Measurements from ENCODE around the gene ZNF76. TPM values are rescaled to one million over a fixed set of nuclear protein-coding genes. Genes with fewer than 3 reads are reported as not detected.

Gene ZNF76
- total RNA-seq = 11.8 and 15.4 TPM in 2 replicates

DNA sequence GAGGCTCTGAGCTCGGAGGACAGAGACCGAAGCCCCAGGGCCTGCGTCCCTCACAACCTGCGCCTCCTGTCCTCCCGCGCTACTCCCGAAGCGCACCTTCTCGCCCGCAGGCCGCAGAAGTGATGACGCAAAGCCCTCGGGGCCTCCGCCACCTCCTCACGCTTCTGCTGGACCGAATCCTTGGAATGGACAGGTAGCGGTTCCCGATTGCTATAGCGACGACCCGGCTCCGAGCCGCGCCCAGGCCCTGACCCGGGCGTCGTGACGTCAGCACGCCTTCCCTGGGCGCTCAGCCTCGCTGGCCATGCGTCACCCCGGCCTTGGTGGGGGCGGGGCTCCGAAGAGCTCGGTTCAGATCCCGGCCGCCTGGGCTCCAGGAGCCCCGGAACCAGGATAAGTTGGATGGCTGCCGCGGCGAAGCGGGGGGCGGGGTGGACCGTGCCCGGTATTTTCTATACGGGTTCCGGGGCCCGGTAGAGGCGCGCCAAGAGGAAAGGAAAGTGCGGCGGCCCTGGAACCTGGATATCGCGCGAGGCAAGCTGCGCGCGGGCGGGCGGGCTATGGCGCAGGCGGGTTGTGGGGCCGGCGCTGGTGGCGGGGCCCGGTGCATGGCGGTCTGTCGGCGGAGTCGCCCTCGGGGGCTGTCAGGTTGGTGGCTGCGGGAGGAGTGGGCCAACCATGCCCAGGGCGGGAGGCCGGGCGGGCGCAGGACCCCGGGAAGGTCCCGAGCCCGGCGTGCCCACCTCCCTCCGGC is at the start of gene ZNF76:
Gene ZNF76 (plus strand): TSS at position 542 of the 754 bp plus-strand sequence. CDS start 21,417 bp downstream, outside the sequence.

DNA sequence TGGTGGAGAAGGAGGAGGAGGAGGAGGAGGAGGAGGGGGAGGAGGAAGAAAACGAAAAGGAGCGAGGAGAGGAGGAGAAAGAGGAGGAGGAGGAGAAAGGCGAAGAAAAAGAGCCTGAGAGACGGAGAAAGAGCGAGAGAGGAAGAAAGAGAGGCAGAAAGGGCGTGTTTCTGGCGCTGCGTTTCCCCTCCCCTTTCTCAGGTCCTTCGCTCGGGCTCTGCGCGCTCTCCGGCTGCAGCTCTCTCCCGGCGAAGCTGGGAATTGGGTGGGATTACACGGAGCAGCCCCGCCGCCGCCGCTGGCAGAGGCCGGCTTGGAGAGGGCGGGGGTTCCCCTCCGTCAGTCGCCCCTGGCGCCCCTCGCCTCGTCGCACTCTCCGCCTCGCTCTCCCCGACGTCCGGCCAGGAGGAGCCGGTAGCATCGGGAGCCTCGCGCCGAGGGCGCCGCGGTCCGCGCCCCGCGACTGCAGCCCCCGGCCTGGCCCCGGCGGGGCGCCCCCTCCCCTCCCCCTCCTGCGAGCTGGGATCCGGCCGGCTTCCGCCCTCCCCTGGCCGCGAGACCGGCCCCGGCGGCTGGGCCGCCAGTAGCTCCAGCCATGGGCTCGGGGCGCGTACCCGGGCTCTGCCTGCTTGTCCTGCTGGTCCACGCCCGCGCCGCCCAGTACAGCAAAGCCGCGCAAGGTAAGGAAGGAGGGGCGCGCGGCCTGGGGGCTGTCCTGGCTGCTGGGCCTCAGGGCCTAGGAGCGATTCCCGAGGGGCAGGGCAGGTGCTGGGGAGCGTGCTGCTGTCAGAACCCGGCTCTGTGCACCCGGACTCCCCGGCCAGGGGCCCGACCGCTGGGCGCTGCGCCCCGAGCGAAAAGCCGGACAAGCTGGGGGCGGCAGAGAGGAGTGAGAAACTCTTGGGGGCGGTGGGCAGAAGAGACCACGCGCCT is 45.4 kb upstream of the ZNF76 start, which contains the start of gene SCUBE3:
Gene SCUBE3 (plus strand): TSS at position 133 of the 933 bp plus-strand sequence. CDS start 463 bp downstream, at position 596.

DNA sequence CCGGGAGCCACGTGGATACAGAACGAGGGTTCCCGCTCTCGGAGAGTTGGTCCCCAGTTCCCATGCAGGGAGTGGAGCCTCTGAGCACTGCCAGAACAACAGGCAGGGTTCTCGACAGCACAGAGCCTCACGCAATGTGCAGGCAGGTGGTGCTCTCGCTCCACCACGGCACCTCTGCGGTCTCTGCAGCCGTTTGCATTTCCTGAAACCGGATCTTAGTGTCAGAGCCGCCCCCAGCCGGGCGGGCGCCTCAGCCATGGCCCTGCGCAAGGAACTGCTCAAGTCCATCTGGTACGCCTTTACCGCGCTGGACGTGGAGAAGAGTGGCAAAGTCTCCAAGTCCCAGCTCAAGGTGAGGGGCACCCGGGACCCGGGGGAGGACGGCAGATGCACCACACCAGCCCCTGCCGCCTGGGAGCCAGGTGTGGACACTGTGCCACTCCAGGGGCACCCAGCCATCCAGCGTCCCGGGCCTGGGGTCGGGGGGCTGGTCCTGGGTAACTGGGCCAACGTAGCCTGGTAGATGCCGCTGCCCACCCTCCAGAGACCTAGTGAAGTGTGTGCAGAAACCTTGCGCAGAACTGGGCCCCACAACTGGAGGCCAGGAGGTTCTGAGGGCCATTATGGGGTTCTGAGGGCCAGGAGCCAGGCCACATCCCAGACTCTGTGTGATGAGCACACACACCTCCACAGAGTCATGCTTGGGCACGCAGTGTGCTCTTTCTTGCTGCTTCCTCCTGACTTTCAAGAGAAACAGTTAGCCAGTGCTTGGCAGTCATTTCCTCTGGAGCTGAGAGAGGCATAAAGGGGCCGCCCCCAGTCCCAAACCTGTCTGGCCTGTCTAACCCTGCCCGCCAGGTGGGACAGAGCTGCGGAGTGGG is 38.3 kb downstream of the ZNF76 start, which contains the start of gene DEF6:
Gene DEF6 (plus strand): TSS at position 218 of the 881 bp plus-strand sequence. CDS start 39 bp downstream, at position 257.

DNA sequence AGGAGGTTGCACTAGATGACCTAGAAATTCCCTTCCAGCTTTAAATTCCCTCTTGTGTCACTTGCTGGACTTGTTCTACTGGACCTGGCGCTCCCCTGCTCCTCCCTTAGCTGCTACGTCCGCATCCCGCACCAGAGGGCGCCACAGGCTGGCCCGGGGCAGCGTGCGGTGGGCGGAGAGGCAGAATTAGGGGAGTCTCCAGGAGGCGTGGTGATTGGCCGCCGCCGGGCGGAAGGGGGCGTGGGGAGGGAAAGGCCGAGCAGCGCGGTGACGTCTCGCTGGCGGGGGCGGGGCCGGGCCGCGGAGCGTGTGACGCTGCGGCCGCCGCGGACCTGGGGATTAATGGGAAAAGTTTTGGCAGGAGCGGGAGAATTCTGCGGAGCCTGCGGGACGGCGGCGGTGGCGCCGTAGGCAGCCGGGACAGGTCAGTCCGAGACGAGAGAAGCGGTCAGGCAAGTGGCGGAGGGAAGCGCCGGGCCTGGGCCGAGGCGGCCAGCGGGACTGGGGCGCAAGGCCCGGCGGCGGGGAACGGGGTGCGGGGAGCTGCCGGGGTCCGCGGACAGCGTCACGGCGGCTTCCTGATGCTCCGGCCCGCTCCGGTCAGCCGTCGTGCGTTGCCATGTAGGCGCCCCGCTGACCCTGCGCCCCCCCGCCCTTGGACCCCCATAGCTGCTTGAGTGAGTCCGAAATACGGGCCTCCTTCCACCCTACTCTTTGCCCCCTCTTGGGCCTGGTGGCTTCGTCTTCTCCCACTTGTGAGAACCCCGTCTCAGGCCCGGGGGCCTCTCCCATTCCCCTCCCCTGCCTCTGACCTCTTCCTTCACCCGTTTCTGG is 82.9 kb downstream of the ZNF76 start, which contains the start of gene PPARD:
Gene PPARD (plus strand): TSS at position 301 of the 834 bp plus-strand sequence. CDS start 68,530 bp downstream, outside the sequence.

Other genes with a start within 250 kb of the ZNF76 start
- 0.11 and 0.26 TPM in 2 replicates for gene TCP11, start 118.4 kb upstream of the ZNF76 start, total RNA-seq
- 3.4 and 17.0 TPM in 2 replicates for gene SCUBE3, start 45.8 kb upstream of the ZNF76 start, total RNA-seq
- gene DEF6, start 38.1 kb downstream of the ZNF76 start, total RNA-seq = 0.86 and 1.3 TPM in 2 replicates
- 7.7 and 9.0 TPM in 2 replicates for gene PPARD, start 82.8 kb downstream of the ZNF76 start, total RNA-seq
- gene FANCE, start 192.6 kb downstream of the ZNF76 start, total RNA-seq = 4.4 and 5.5 TPM in 2 replicates
- gene RPL10A, start 208.7 kb downstream of the ZNF76 start, total RNA-seq = 1,173 and 1,532 TPM in 2 replicates
- 5.3 and 7.2 TPM in 2 replicates for gene TEAD3, start 237.3 kb downstream of the ZNF76 start, total RNA-seq